ENCODE measurements around the gene HOXB9. TPM values are rescaled to one million over a fixed set of nuclear protein-coding genes. Genes with fewer than 3 reads are reported as not detected.

Gene HOXB9
- not detected for total RNA-seq
- polyA plus RNA-seq, result 0.02 TPM
- long read RNA-seq, donor 1, result 0 reads
- long read RNA-seq, donor 2, result 0 reads
- long read RNA-seq, donor 3, result 0 reads
- long read RNA-seq, donor 4, result 0 reads

GRCh38 chr17:48626245-48627117, at the start of gene HOXB9:
TSS of gene HOXB9 (minus strand) at chr17:48626358. CDS start at chr17:48626269, 89 bp downstream.
- intact Hi-C loops (cut with DNase I), result loop anchor here in 1 of 4 donors (10.0 kb wide), 1 partner anchor 482 kb away; no protein-coding TSS in a partner anchor
- Histone ChIP-seq H3K27ac (ENCODE audit: low read length) (no peak within 1 kb of the TSS), H3K4me1 (ENCODE audit: control insufficient read depth, insufficient read depth, low read length) (peaks cover 3% of the 10 kb centered on the region), H3K9me3 (ENCODE audit: control insufficient read depth, low read length) (no peaks in the 10 kb centered on the region), H3K27me3 (ENCODE audit: control insufficient read depth, insufficient read depth) (no peaks in the 10 kb centered on the region), H3K4me3 (ENCODE audit: low read length) (peak within 1 kb of the TSS; percentile 38)
- DNase-seq, result no peak
- no peak for ATAC-seq
- WGBS, result 1% methylated on average over 50 of the region's 50 CpGs

- H3K27me3 ChIP-seq (ENCODE audit: control insufficient read depth, insufficient read depth), result no peaks in the 10 kb centered on the region
- DNase-seq (no peak), ATAC-seq (no peak)
- H3K4me3 ChIP-seq (ENCODE audit: low read length), result peak overlapping the region; percentile 67
- no peaks in the 10 kb centered on the region for H3K9me3 ChIP-seq (ENCODE audit: control insufficient read depth, low read length)
- 48% methylated on average over 2 of the region's 2 CpGs for WGBS
- H3K27ac ChIP-seq (ENCODE audit: low read length), result no peak overlapping the region
- peaks cover 1% of the 10 kb centered on the region for H3K4me1 ChIP-seq (ENCODE audit: control insufficient read depth, insufficient read depth, low read length)
- intact Hi-C loops (cut with DNase I), result loop anchor here (10.0 kb wide), 4 partner anchors 122 to 362 kb away; no protein-coding TSS in a partner anchor
Observed at GRCh38 chr17:48672340-48672739, 46.2 kb upstream of the HOXB9 start.

GRCh38 chr17:48671697-48672171, 45.6 kb upstream of the HOXB9 start:
- Histone ChIP-seq H3K27ac (ENCODE audit: low read length) (no peak overlapping the region), H3K4me3 (ENCODE audit: low read length) (peak overlapping the region; percentile 67), H3K4me1 (ENCODE audit: control insufficient read depth, insufficient read depth, low read length) (peaks cover 1% of the 10 kb centered on the region), H3K9me3 (ENCODE audit: control insufficient read depth, low read length) (no peaks in the 10 kb centered on the region), H3K27me3 (ENCODE audit: control insufficient read depth, insufficient read depth) (peaks cover 1% of the 10 kb centered on the region)
- WGBS, result 2% methylated on average over 15 of the region's 15 CpGs
- DNase-seq, result peak; percentile 85 to 94 (median 92)
- intact Hi-C loops (cut with DNase I), result loop anchor here (10.0 kb wide), 4 partner anchors 123 to 363 kb away; no protein-coding TSS in a partner anchor
- peak; percentile 67 to 83 for ATAC-seq

- H3K27ac ChIP-seq (ENCODE audit: low read length), result no peak overlapping the region
- no peak for ATAC-seq
- intact Hi-C loops (cut with DNase I), result no loop called here
- no peaks in the 10 kb centered on the region for H3K4me1 ChIP-seq (ENCODE audit: control insufficient read depth, insufficient read depth, low read length)
- H3K27me3 ChIP-seq (ENCODE audit: control insufficient read depth, insufficient read depth), result peaks cover 4% of the 10 kb centered on the region
- 72% methylated on average over 8 of the region's 8 CpGs for WGBS
- no peaks in the 10 kb centered on the region for H3K9me3 ChIP-seq (ENCODE audit: control insufficient read depth, low read length)
- no peak for DNase-seq
- H3K4me3 ChIP-seq (ENCODE audit: low read length), result no peak overlapping the region
Observed at GRCh38 chr17:48663134-48663924, 37.2 kb upstream of the HOXB9 start.

GRCh38 chr17:48655913-48656312, 29.8 kb upstream of the HOXB9 start:
- ATAC-seq (no peak), DNase-seq (no peak)
- Histone ChIP-seq H3K9me3 (ENCODE audit: control insufficient read depth, low read length) (no peaks in the 10 kb centered on the region), H3K27ac (ENCODE audit: low read length) (no peak overlapping the region), H3K4me3 (ENCODE audit: low read length) (no peak overlapping the region), H3K4me1 (ENCODE audit: control insufficient read depth, insufficient read depth, low read length) (no peaks in the 10 kb centered on the region), H3K27me3 (ENCODE audit: control insufficient read depth, insufficient read depth) (no peaks in the 10 kb centered on the region)
- intact Hi-C loops (cut with DNase I), result no loop called here

GRCh38 chr17:48649741-48650140, 23.6 kb upstream of the HOXB9 start:
- ATAC-seq (no peak), DNase-seq (no peak)
- Histone ChIP-seq H3K27ac (ENCODE audit: low read length) (no peak overlapping the region), H3K4me1 (ENCODE audit: control insufficient read depth, insufficient read depth, low read length) (no peaks in the 10 kb centered on the region), H3K4me3 (ENCODE audit: low read length) (no peak overlapping the region), H3K9me3 (ENCODE audit: control insufficient read depth, low read length) (no peaks in the 10 kb centered on the region), H3K27me3 (ENCODE audit: control insufficient read depth, insufficient read depth) (no peaks in the 10 kb centered on the region)
- 77% methylated on average over 1 of the region's 1 CpG for WGBS
- intact Hi-C loops (cut with DNase I), result no loop called here

DNA sequence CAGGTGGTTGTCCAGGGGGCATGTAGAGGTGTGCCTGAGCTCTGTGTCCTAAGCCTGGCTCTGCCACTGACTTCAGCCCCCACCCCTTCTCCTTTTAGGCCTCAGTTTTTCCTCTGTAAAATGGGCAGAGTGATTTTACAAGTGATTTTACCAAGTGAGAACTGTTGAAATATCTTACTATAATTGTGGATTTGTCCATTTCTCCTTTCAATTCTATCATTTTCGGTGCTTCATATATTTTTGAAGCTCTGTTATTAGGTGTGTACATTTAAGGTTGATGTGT, 21.7 kb upstream of the HOXB9 start:
- H3K27me3 ChIP-seq (ENCODE audit: control insufficient read depth, insufficient read depth), result no peaks in the 10 kb centered on the region
- DNase-seq (no peak), ATAC-seq (no peak)
- no peak overlapping the region for H3K27ac ChIP-seq (ENCODE audit: low read length)
- H3K4me1 ChIP-seq (ENCODE audit: control insufficient read depth, insufficient read depth, low read length), result no peaks in the 10 kb centered on the region
- intact Hi-C loops (cut with DNase I), result no loop called here
- no peaks in the 10 kb centered on the region for H3K9me3 ChIP-seq (ENCODE audit: control insufficient read depth, low read length)
- 72% methylated on average over 1 of the region's 1 CpG for WGBS
- no peak overlapping the region for H3K4me3 ChIP-seq (ENCODE audit: low read length)

DNA sequence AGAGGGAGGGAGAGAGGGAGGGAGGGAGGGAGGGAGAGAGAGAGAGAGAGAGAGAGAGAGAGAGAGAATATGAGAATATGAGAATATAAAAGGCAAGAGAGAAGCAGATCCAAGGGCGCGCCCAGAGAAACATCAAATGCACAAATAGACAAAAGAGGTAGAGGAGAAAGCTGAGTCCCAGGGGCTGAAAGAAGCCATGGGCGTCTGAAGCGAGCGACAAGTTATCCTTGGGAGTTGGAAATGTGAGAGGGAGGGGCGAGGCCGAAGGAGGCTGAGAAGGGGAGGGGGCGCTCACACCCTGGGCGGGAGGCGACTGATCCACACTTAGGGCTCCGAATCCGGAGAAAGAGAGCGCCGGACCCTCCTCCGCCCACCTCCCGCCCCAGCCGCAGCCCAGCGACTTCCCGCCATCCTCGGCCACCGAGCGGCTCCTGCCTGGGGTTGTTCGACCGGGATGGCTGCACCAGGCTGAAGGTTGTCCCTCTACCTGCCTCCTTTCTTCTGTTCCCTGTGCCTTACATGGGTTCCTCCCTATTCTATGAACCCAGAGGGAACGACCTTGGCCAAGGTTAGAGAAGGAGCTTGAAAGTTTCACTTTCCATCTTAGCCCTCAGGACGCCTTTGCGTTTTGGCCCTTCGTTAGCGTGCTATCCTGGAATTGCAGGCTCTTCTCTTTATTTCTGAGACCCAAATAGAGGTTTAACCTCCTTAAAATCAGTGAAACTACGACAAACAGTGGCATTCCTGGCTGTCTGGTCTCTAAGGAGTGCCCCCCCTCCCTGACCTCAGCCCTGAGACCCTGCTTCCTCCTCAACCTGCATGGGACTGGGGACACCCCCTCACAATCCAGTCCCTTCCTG, 21.2 kb upstream of the HOXB9 start:
- Histone ChIP-seq H3K4me1 (ENCODE audit: control insufficient read depth, insufficient read depth, low read length) (no peaks in the 10 kb centered on the region), H3K27ac (ENCODE audit: low read length) (no peak overlapping the region), H3K27me3 (ENCODE audit: control insufficient read depth, insufficient read depth) (no peaks in the 10 kb centered on the region), H3K4me3 (ENCODE audit: low read length) (peak overlapping the region; percentile 11), H3K9me3 (ENCODE audit: control insufficient read depth, low read length) (no peaks in the 10 kb centered on the region)
- no peak for ATAC-seq
- WGBS, result 1% methylated on average over 30 of the region's 30 CpGs
- DNase-seq, result no peak
- intact Hi-C loops (cut with DNase I), result no loop called here

DNA sequence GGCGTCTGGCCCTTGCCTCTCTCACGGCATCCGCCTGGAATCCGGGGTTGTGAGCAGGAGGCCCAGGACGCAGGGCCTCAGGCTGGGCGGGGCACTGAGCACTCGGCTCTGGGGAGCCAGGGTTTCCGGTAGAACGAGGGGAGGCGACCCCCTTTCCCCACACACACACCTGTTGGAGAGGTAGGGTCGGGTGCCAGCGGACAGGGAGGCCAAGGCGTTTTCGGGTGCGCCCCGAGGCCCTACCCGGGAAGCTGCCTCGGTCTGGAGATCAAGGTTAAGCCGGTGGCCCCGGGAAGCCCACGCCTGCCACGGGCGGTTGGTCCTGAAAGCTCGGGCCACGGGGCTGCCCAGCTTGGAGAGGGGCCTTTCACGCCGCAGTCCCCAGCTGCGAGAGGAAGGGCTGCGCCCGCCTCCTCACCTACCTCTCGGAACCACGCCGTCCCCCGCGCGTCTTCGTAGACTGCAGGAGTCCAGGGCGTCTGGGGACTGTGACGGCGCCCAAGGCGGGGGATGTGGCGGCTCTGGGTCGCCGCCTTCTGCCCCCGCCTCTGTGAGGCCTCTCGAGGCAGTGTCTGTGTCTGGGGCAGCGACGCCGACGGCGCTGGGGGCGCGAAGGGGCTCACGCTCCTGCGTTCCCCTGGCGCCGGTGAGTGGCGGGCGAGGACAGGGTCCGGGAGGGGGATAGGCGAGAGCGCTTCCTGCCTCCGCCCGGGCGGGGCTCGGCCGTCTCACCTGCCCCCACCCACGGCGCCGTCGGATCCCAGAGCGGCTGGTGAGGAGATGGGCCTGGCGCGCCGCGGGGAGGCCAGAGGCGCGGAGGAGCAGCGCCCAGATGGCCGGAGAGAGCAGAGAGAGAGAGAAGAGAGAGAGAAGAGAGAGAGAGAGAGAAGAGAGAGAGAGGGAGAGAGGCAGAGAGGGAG, 20.3 kb upstream of the HOXB9 start:
- ATAC-seq (peak in 1 of 2 donors; percentile 16), DNase-seq (no peak)
- no peaks in the 10 kb centered on the region for H3K27me3 ChIP-seq (ENCODE audit: control insufficient read depth, insufficient read depth)
- 2% methylated on average over 80 of the region's 80 CpGs for WGBS
- H3K4me3 ChIP-seq (ENCODE audit: low read length), result no peak overlapping the region
- H3K27ac ChIP-seq (ENCODE audit: low read length), result no peak overlapping the region
- intact Hi-C loops (cut with DNase I), result no loop called here
- H3K4me1 ChIP-seq (ENCODE audit: control insufficient read depth, insufficient read depth, low read length), result no peaks in the 10 kb centered on the region
- no peaks in the 10 kb centered on the region for H3K9me3 ChIP-seq (ENCODE audit: control insufficient read depth, low read length)
